ENCODE data around the gene ZNF497. TPM values are rescaled to one million over a fixed set of nuclear protein-coding genes. Genes with fewer than 3 reads are reported as not detected.

The ZNF497 gene
- total and polyA plus RNA-seq, 2 donors (not counting 1 experiment from before 2014, with no cell fraction given): 1.6 to 2.7 TPM

DNA sequence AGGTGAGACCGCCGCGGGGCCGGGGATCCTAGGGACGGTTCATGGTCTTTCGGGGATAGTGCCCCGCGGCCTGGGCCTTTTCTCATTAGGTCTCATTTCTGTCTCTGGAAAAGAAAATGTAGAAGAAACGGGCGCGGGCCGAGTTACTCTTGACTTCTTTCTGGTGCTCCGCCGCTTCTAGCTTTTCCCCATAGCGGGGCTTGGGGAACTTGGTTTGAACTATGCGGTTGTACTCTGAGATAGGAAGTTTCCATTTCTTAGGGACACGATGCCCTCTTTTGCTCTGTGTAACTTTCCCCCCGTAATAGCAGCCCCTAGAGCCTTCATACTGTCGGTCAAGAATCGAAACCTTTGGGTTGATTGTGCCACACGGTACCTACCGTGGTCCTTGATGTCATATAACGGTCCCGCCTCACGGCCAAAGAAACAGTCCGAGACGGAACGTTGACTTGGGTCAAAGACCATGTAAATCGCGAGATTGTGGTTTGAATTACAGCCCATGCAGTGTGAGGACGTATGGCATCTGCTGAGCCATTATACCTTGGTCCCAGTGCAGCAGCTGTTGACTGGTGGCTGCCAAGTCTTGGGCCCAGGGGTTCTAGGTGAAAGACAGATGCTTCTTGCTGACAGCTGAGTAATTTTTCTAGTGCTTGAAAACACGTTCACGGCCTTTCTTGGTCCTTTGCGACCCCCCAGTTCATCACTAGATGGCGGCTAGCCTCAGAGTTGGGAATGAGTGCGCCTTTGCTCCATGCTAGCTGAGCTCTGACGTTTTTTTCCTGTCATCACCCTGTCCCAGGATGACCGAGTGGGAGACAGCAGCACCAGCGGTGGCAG, 25.0 kb upstream of the ZNF497 start:
- Histone ChIP-seq H2AFZ (ENCODE audit: insufficient read depth, low read depth, low read length, poor library complexity, severe bottlenecking) (peak overlapping the region; percentile 81), H3K27me3 (replicated peaks in 1 of 4; ENCODE audit: control extremely low read depth in 1 of 4, control insufficient read depth in 3 of 4, insufficient read depth in 4 of 4, low read length in 3 of 4) (no peaks in the 10 kb centered on the region), H3K36me3 (replicated peaks in 1 of 2; ENCODE audit: control extremely low read depth in 1 of 2, control insufficient read depth in 1 of 2, extremely low read depth in 1 of 2, insufficient read depth in 2 of 2, low read length in 1 of 2) (peaks cover 5 to 24% of the 10 kb centered on the region in 2 experiments), H4K20me1 (ENCODE audit: control insufficient read depth, insufficient read depth, low read length, poor library complexity, severe bottlenecking) (peaks cover 43% of the 10 kb centered on the region), H3K9ac (ENCODE audit: low read length) (peak overlapping the region; percentile 69), H3K4me3 (ENCODE audit: control extremely low read depth in 1 of 5, extremely low read depth in 1 of 5, insufficient read depth in 1 of 5, low read depth in 2 of 5, low read length in 4 of 5) (peak overlapping the region; percentile 71 to 87 (median 76)), H3K4me2 (replicated peaks; ENCODE audit: low read depth, low read length, poor library complexity, severe bottlenecking) (peak overlapping the region; percentile 84), H3K4me1 (ENCODE audit: control insufficient read depth in 2 of 2, insufficient read depth in 2 of 2, low read length in 2 of 2) (peaks cover 22 to 27% of the 10 kb centered on the region in 2 donors), H3K9me3 (ENCODE audit: control extremely low read depth in 1 of 3, control insufficient read depth in 2 of 3, insufficient read depth in 1 of 3, low read length in 2 of 3) (no peaks in the 10 kb centered on the region), H3K27ac (ENCODE audit: low read length in 2 of 2) (peak overlapping the region; percentile 75 to 94), H3K79me2 (ENCODE audit: control insufficient read depth, insufficient read depth, low read length) (peaks cover 63% of the 10 kb centered on the region)
- peak overlapping the region; percentile 97 for H3K4me3 Mint-ChIP-seq
- WGBS (ENCODE audit: insufficient coverage): 10% methylated on average over 35 of the region's 39 CpGs
- CTCF ChIA-PET: no interaction called here
- intact Hi-C loops (cut with micrococcal nuclease): loop anchor here (1.0 kb wide), 5 partner anchors 14 to 82 kb away; partner anchors contain the start of genes ERVK3-1, ZNF132 and ZNF324B
- ATAC-seq (ENCODE audit: low read depth): no peak
- H3K9me3 Mint-ChIP-seq (ENCODE audit: insufficient read depth): no peaks in the 10 kb centered on the region
- peak overlapping the region; percentile 99 for H3K27ac Mint-ChIP-seq
- no peak for TF ChIP-seq EZH2 (IDR thresholded peaks at IDR 0.05; ENCODE audit: borderline replicate concordance, insufficient read depth, low read depth, low read length, poor library complexity, severe bottlenecking)
- TF ChIP-seq, protein P1, sequence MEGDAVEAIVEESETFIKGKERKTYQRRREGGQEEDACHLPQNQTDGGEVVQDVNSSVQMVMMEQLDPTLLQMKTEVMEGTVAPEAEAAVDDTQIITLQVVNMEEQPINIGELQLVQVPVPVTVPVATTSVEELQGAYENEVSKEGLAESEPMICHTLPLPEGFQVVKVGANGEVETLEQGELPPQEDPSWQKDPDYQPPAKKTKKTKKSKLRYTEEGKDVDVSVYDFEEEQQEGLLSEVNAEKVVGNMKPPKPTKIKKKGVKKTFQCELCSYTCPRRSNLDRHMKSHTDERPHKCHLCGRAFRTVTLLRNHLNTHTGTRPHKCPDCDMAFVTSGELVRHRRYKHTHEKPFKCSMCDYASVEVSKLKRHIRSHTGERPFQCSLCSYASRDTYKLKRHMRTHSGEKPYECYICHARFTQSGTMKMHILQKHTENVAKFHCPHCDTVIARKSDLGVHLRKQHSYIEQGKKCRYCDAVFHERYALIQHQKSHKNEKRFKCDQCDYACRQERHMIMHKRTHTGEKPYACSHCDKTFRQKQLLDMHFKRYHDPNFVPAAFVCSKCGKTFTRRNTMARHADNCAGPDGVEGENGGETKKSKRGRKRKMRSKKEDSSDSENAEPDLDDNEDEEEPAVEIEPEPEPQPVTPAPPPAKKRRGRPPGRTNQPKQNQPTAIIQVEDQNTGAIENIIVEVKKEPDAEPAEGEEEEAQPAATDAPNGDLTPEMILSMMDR (IDR thresholded peaks at IDR 0.05): no peak
- DNase-seq: no peak
- POLR2A ChIA-PET: interaction anchor here (2.9 kb wide), 1 partner anchor 25 kb away, joined by 18 read pairs; the partner anchor contains the start of gene ZNF497
- H3K4me1 Mint-ChIP-seq: peaks cover 40% of the 10 kb centered on the region
- H3K27me3 Mint-ChIP-seq: no peaks in the 10 kb centered on the region

Data from B cell (primary cell).